Spleen (tissue), 11 donors: ENCODE data around the gene HOXB6. TPM values are rescaled to one million over a fixed set of nuclear protein-coding genes. Genes with fewer than 3 reads are reported as not detected.

ENCODE experiments used
- DNase-seq: peaks from one replicate; pipeline ENCODE4 v3.0.0-alpha.2; 2020
- H3K27ac ChIP-seq, 8 donors: fragments of 200-600 bp; sonication (generic) in 7 of 8; 1 replicate in 4 of 8; 2 replicates in 4 of 8; pipeline versions ENCODE4 v1.5.0 to v1.8.0; 2016 to 2021; ENCODE audit warnings: inconsistent platforms in 4 of 8, mild to moderate bottlenecking in 4 of 8, moderate library complexity in 1 of 8
- H3K27me3 ChIP-seq, 7 donors: fragments of 200-600 bp; sonication (generic) in 6 of 7; replicated peaks in 1 of 7; 1 replicate in 4 of 7; 2 replicates in 3 of 7; pipeline versions ENCODE4 v1.5.0 to v1.8.0; 2016 to 2021; ENCODE audit warnings: inconsistent platforms in 3 of 7, mild to moderate bottlenecking in 1 of 7
- H3K36me3 ChIP-seq, 6 donors: fragments of 200-600 bp; sonication (generic) in 5 of 6; 1 replicate in 4 of 6; 2 replicates in 2 of 6; pipeline versions ENCODE4 v1.5.0 to v1.8.0; 2016 to 2021; ENCODE audit warnings: inconsistent platforms in 2 of 6
- H3K4me1 ChIP-seq, 6 donors: fragments of 200-600 bp; sonication (generic) in 5 of 6; 1 replicate in 3 of 6; 2 replicates in 3 of 6; pipeline versions ENCODE4 v1.5.0 to v1.8.0; 2016 to 2021; ENCODE audit warnings: inconsistent platforms in 3 of 6
- H3K4me3 ChIP-seq, 8 donors: fragments of 200-600 bp; sonication (generic) in 7 of 8; 1 replicate in 4 of 8; 2 replicates in 4 of 8; pipeline versions ENCODE4 v1.5.0 to v1.8.0; 2016 to 2021; ENCODE audit warnings: inconsistent platforms in 4 of 8, mild to moderate bottlenecking in 4 of 8, moderate library complexity in 2 of 8
- H3K9me3 ChIP-seq, 8 donors: fragments of 200-600 bp; sonication (generic) in 7 of 8; 1 replicate in 4 of 8; 2 replicates in 4 of 8; pipeline versions ENCODE4 v1.5.0 to v1.8.0; 2016 to 2021; ENCODE audit warnings: inconsistent platforms in 4 of 8
- CTCF ChIP-seq, 11 experiments: fragments of 200-600 bp in 7 of 11; fragments of 450-650 bp in 4 of 11; sonication (generic) in 4 of 11; IDR thresholded peaks in 8 of 11; conservative IDR thresholded peaks in 3 of 11; 1 replicate in 7 of 11; 2 replicates in 4 of 11; pipeline versions ENCODE4 v1.4.0 to v1.8.0; 2016 to 2021; ENCODE audit warnings: antibody characterized with exemption in 11 of 11, inconsistent platforms in 4 of 11, mild to moderate bottlenecking in 1 of 11
- POLR2A ChIP-seq, 3 donors: fragments of 450-650 bp; IDR thresholded peaks; one replicate each; pipeline ENCODE4 v1.5.1; 2017; ENCODE audit warnings: antibody characterized with exemption in 3 of 3, mild to moderate bottlenecking in 1 of 3
- POLR2AphosphoS5 ChIP-seq, 3 donors: sonication (generic); formaldehyde crosslinking; IDR thresholded peaks; one replicate each; pipeline ENCODE4 v1.5.1; 2017; ENCODE audit warnings: antibody characterized with exemption in 3 of 3
- whole genome bisulfite sequencing, 5 donors: extraction: QIAGEN DNeasy Blood & Tissue Kit in 3 of 5; methylation state at CpG; one replicate each; pipeline versions ENCODE4 v1.1.5 to v1.1.7; 2013 to 2018; 5-methylcytosine and 5-hydroxymethylcytosine counted together
- intact Hi-C: fragments of 100-400 bp; cut with DNase I; formaldehyde crosslinking; loops from one replicate; pipeline ENCODE4 v1.15.0; 2023; ENCODE audit warnings: low total_unique reads
- polyA plus RNA-seq, 3 donors: library from polyadenylated mRNA; stranded (reverse); fragments of 200-250 nt; gene quantifications; one replicate each; pipeline ENCODE4 v1.2.1, GENCODE V29; 2013
- total RNA-seq, 7 donors: library from RNA; depleted of rRNA in 3 of 7; stranded (reverse); fragments of >200 nt in 3 of 7; fragmentation: NEBNext Ultra II Directional in 4 of 7; extraction: Animal tissue kit (Norgen Biotek cat#: 25700) in 4 of 7; gene quantifications; one replicate each; pipeline versions ENCODE4 v1.1.0 to v1.2.1, GENCODE V29; 2016 to 2021
- donor health status: healthy with polysubstance abuse.
- donor health status: DM: no; HTN: no; CAD: no; lungs with moderate emphysema.
- donor health status: DM: no; HTN: no; CAD: no.
- donor health status: Bipolar disorder and iron deficiency.
- donor health status: healthy.
- donor health status: DM: no; HTN: no; CAD: no.
- donor health status: DM: yes; HTN: yes; CAD: no.

Gene HOXB6
- total and polyA plus RNA-seq, 10 donors, result 1.2 to 4.5 (median 2.9) TPM

DNA sequence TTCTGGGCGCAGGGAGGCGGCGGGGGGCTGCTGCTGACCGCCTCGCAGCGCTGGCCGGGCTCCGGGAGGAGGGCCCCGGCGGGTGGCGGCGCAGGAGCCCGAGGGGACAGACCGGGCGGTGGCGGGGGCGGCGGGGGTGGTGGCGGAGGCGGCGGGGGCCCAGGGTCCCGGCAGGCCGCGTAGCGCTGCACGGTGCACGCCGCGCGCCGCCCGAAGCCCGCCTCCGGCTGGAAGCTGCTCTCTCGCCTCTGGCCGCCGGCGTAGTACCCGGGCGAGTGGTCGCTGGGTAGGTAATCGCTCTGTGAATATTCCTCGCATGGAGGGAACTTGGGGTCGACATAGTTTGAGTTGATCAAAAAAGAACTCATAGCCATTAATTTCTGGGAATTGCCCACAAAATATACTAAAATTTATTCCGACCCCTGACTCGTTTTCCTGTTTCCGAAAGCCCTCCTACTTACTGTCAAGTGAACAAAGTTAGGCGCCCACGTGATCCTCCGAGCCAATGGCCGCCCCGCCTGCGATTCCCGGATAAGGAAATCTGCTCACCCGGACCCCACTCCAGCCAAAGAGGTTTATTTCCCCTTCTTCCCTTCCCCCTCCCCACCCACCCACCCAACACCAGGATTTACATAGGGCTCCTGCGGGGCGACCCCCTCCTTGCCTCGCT is 26.7 kb downstream of the HOXB6 start, which contains the start of gene HOXB4:
HOXB4 (minus strand) TSS at position 405 of the 670 bp plus-strand sequence; CDS start at position 374, 31 bp downstream.
- no peaks in the 10 kb centered on the region for H3K36me3 ChIP-seq
- no peaks in the 10 kb centered on the region for H3K9me3 ChIP-seq
- WGBS, 5 donors, result 0 to 1% (median 0%) methylated on average over 26 to 58 of the region's 58 CpGs
- TF ChIP-seq POLR2A (IDR thresholded peaks at IDR 0.05) (no peak), CTCF (IDR thresholded peaks at IDR 0.05 in 8 of 11, conservative IDR thresholded peaks at IDR 0.05 in 3 of 11) (no peak), POLR2AphosphoS5 (IDR thresholded peaks at IDR 0.05) (peak in 1 of 3 donors; percentile 38)
- peak within 1 kb of the TSS; percentile 55 to 85 (median 63) for H3K4me3 ChIP-seq
- intact Hi-C loops, result no loop called here
- peak; percentile 91 for DNase-seq
- peaks cover 2 to 82% (median 63%) of the 10 kb centered on the region in 7 donors for H3K27me3 ChIP-seq
- peaks cover 11 to 80% (median 56%) of the 10 kb centered on the region in 6 donors for H3K4me1 ChIP-seq
- H3K27ac ChIP-seq, result peak within 1 kb of the TSS; percentile 36 to 89 (median 81)

GRCh38 chr17:48577330-48577945 is 27.3 kb downstream of the HOXB6 start:
- H3K9me3 ChIP-seq, result no peaks in the 10 kb centered on the region
- H3K27ac ChIP-seq, result peak overlapping the region in 7 of 8 donors; percentile 79 to 89 (median 83)
- H3K4me3 ChIP-seq, result peak overlapping the region; percentile 55 to 85 (median 63)
- TF ChIP-seq CTCF (IDR thresholded peaks at IDR 0.05 in 8 of 11, conservative IDR thresholded peaks at IDR 0.05 in 3 of 11) (no peak), POLR2A (IDR thresholded peaks at IDR 0.05) (no peak), POLR2AphosphoS5 (IDR thresholded peaks at IDR 0.05) (no peak)
- DNase-seq, result no peak
- 2 to 4% (median 3%) methylated on average over 10 to 19 of the region's 19 CpGs for WGBS, 5 donors
- H3K36me3 ChIP-seq, result no peaks in the 10 kb centered on the region
- peaks cover 2 to 76% (median 57%) of the 10 kb centered on the region in 7 donors for H3K27me3 ChIP-seq
- intact Hi-C loops, result no loop called here
- peaks cover 7 to 74% (median 51%) of the 10 kb centered on the region in 6 donors for H3K4me1 ChIP-seq

- Histone ChIP-seq H3K36me3 (no peaks in the 10 kb centered on the region), H3K9me3 (no peaks in the 10 kb centered on the region), H3K4me1 (peaks cover 5 to 73% (median 44%) of the 10 kb centered on the region in 6 donors), H3K27me3 (peaks cover 0 to 68% (median 50%) of the 10 kb centered on the region in 7 donors), H3K27ac (peak overlapping the region; percentile 23 to 89 (median 81)), H3K4me3 (peak overlapping the region in 6 of 8 donors; percentile 15 to 85 (median 61))
- intact Hi-C loops, result no loop called here
- 21 to 37% (median 29%) methylated on average over 21 to 43 of the region's 43 CpGs for WGBS, 5 donors
- TF ChIP-seq POLR2A (IDR thresholded peaks at IDR 0.05), result no peak
- TF ChIP-seq POLR2AphosphoS5 (IDR thresholded peaks at IDR 0.05), result peak in 1 of 3 donors; percentile 43
- no peak for TF ChIP-seq CTCF (IDR thresholded peaks at IDR 0.05 in 8 of 11, conservative IDR thresholded peaks at IDR 0.05 in 3 of 11)
- no peak for DNase-seq
These were observed 28.1 kb downstream of the HOXB6 start for GRCh38 chr17:48576479-48577309.
